Thoracic aorta (tissue), 2 donors: ENCODE results near the gene ZNF474. TPM values are rescaled to one million over a fixed set of nuclear protein-coding genes. Genes with fewer than 3 reads are reported as not detected.

Experiments
- ATAC-seq: fragments of 150-250 bp; one replicate; pipeline ENCODE4 v1.8.0; 2017; ENCODE audit warnings: low read depth; ENCODE audit not compliant: insufficient number of reproducible peaks, low FRiP score
- DNase-seq: peaks from one replicate; pipeline ENCODE4 v3.0.0-alpha.2; 2020; ENCODE audit warnings: low spot score
- H3K27ac ChIP-seq, 2 donors: fragments of 200-600 bp; sonication (generic); 1 replicate in 1 of 2; 2 replicates in 1 of 2; pipeline ENCODE4 v1.5.1; 2016; ENCODE audit warnings: mild to moderate bottlenecking in 2 of 2, moderate library complexity in 2 of 2
- H3K27me3 ChIP-seq: fragments of 200-600 bp; sonication (generic); replicated peaks from 2 replicates; pipeline ENCODE4 v1.6.0; 2016; ENCODE audit warnings: mild to moderate bottlenecking; ENCODE audit not compliant: insufficient read depth
- H3K36me3 ChIP-seq: fragments of 200-600 bp; sonication (generic); one replicate; pipeline ENCODE4 v1.5.1; 2016
- H3K4me1 ChIP-seq, 2 donors: fragments of 200-600 bp; sonication (generic); 1 replicate in 1 of 2; 2 replicates in 1 of 2; pipeline versions ENCODE4 v1.5.1 to v1.6.0; 2016; ENCODE audit warnings: low read depth in 2 of 2, mild to moderate bottlenecking in 1 of 2; ENCODE audit not compliant: control insufficient read depth in 1 of 2
- H3K4me3 ChIP-seq: fragments of 200-600 bp; sonication (generic); 2 replicates; pipeline ENCODE4 v1.5.1; 2016; ENCODE audit warnings: mild to moderate bottlenecking
- H3K9me3 ChIP-seq: fragments of 200-600 bp; sonication (generic); 2 replicates; pipeline ENCODE4 v1.5.1; 2016
- CTCF ChIP-seq: fragments of 200-600 bp; sonication (generic); IDR thresholded peaks from one replicate; pipeline ENCODE4 v1.5.1; 2019; ENCODE audit warnings: antibody characterized with exemption
- total RNA-seq, 2 donors: library from RNA; depleted of rRNA; stranded (reverse); fragments of >200 nt; gene quantifications; one replicate each; pipeline versions ENCODE4 v1.1.0 to v1.2.3, GENCODE V29; 2016

Gene ZNF474
- total RNA-seq, 2 donors from 2014 or later, result 0.27 to 0.92 TPM

DNA sequence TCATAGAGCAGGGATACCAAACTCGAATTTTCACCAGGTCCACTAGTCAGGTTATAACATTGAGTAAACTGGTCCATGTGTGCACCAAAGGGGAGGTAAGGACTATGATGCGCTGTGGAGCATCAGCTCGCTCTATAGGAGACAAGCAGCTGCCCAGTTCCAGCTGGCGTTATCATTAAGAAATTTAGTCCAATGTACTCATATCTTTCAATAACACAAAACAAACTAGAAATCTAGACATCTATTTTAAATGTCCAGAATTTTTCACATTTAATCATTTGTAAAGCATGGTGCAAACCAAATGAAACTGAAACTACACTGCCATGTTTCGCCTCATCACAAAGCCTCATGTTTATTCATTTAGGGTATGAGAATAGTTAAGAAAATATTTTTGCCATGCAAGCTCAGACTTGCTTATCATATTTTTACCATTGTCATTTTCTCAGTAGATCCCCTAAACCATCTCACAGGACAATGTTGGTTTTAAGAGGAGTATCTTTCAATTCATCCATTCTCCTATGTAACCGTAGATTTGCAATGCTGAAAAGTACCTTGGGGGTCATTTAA is 50.9 kb downstream of the ZNF474 start:
- Histone ChIP-seq H3K9me3 (no peaks in the 10 kb centered on the region), H3K4me1 (peaks cover 24 to 44% of the 10 kb centered on the region in 2 donors), H3K27me3 (no peaks in the 10 kb centered on the region), H3K4me3 (no peak overlapping the region), H3K27ac (peak overlapping the region; percentile 65 to 85), H3K36me3 (no peaks in the 10 kb centered on the region)
- DNase-seq, result no peak
- no peak for TF ChIP-seq CTCF
- no peak for ATAC-seq

DNA sequence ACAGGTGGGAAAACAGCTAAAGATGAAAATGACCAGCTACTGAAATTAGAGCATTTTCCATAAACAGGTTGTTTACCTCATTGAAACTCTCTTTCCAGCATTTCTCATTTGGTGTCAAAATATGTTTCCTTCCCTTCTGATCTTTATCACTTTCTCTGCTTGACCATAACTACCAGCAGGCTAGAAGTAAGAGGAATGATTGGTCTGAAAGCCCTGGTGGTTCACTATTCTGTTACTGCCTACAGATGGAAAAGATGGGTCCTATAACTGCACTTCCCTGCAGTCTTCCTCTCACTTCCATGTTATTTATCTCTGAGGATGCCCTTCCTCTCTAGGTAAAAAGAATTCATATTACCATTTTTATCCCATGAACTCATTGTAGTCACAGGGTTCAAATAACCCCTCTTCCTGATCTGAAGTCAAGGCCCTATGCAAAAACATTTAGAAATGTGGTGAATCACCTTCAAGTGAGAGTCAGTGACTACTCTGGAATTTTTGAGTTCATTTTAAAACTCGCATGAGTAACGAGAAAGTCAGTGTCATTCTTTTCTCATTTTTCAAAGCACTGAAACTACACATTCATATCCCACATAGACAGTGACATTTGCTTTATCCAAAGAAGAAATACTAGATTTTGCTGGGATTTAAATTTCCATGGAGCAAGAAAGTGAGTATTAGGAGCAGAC is 51.7 kb downstream of the ZNF474 start:
- Histone ChIP-seq H3K4me3 (no peak overlapping the region), H3K9me3 (no peaks in the 10 kb centered on the region), H3K27ac (peak overlapping the region; percentile 65 to 85), H3K27me3 (no peaks in the 10 kb centered on the region), H3K36me3 (no peaks in the 10 kb centered on the region), H3K4me1 (peaks cover 24 to 44% of the 10 kb centered on the region in 2 donors)
- ATAC-seq (peak; percentile 67), DNase-seq (no peak)
- no peak for TF ChIP-seq CTCF

DNA sequence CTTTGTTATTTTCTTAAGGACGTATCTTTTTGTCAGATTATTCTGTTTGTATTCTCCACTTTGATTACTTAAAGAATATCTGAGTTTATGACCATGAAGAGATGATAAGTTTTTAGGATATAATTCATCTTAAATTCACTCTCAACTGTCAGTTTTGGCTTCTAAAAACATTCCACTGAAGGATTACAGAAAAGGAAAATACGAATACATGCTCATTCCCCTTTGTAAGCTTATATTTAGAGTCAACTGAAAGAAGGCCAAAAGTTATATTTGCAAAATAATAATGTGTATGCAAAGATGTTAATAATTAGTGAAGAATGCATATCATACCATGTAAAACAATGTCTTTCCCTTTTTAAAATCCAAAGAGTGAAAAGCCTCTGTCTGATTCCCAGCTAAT is 52.5 kb downstream of the ZNF474 start:
- Histone ChIP-seq H3K9me3 (no peaks in the 10 kb centered on the region), H3K36me3 (no peaks in the 10 kb centered on the region), H3K27me3 (no peaks in the 10 kb centered on the region), H3K4me1 (peaks cover 24 to 44% of the 10 kb centered on the region in 2 donors), H3K27ac (peak overlapping the region; percentile 65 to 85), H3K4me3 (peak overlapping the region; percentile 49)
- ATAC-seq, result no peak
- no peak for DNase-seq
- TF ChIP-seq CTCF, result no peak

GRCh38 chr5:122182491-122182921 is 53.2 kb downstream of the ZNF474 start:
- Histone ChIP-seq H3K27me3 (no peaks in the 10 kb centered on the region), H3K4me1 (peaks cover 24 to 46% of the 10 kb centered on the region in 2 donors), H3K36me3 (no peaks in the 10 kb centered on the region), H3K4me3 (peak overlapping the region; percentile 49), H3K27ac (peak overlapping the region; percentile 65 to 85), H3K9me3 (no peaks in the 10 kb centered on the region)
- no peak for TF ChIP-seq CTCF
- DNase-seq (peak; percentile 19), ATAC-seq (peak; percentile 42)

DNA sequence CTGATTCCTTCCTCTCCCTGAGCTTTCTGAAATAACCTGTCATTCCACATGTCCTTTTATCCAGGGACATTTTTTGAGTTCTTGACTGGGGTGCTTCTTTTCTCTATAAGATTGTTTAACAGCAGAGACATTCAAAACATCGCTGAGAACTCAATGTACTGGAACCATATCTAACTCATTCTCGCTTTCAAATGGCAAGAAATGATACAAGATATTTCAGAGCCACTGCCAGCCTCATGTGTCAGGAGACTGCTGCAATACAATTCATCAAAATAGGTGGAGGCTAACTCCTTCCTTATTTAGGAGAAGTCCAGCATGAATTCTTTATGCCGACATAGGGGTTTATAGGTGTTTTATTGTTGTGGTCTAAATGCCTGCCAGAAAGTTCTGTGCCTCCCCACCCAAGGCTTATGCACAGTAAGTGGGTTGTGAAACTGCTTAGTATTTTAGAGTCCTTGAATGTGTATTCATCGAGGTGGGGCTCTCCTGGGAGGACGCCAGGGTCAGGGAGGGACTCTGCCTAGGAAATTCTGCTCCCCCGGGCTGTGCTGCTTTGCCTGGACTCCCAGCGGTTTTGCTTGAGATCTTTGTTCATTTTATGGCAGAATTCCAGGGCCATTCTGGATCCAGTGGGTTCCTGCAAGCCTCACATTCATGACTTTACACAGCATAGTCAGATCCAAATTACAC is 53.9 kb downstream of the ZNF474 start:
- Histone ChIP-seq H3K4me1 (peaks cover 24 to 49% of the 10 kb centered on the region in 2 donors), H3K27ac (peak overlapping the region; percentile 65 to 85), H3K36me3 (no peaks in the 10 kb centered on the region), H3K4me3 (no peak overlapping the region), H3K27me3 (no peaks in the 10 kb centered on the region), H3K9me3 (no peaks in the 10 kb centered on the region)
- DNase-seq, result peak; percentile 33
- ATAC-seq, result no peak
- TF ChIP-seq CTCF, result no peak
